Erythroblast (primary cell): ENCODE results near the gene CHAF1A.

Experiments
- DNase-seq, 2 experiments: peaks; one replicate each; lab custom pipeline; 2025; lab: John Stamatoyannopoulos, UW
- GATA1 ChIP-seq: IDR thresholded peaks from 2 replicates; pipeline ENCODE4 v1.6.1; 2011; ENCODE audit warnings: low read depth, mild to moderate bottlenecking, control low read depth, low read length, moderate library complexity
- POLR2A ChIP-seq: IDR thresholded peaks from 2 replicates; pipeline ENCODE4 v1.6.1; 2011; ENCODE audit warnings: mild to moderate bottlenecking, low read length

CHAF1A gene

DNA sequence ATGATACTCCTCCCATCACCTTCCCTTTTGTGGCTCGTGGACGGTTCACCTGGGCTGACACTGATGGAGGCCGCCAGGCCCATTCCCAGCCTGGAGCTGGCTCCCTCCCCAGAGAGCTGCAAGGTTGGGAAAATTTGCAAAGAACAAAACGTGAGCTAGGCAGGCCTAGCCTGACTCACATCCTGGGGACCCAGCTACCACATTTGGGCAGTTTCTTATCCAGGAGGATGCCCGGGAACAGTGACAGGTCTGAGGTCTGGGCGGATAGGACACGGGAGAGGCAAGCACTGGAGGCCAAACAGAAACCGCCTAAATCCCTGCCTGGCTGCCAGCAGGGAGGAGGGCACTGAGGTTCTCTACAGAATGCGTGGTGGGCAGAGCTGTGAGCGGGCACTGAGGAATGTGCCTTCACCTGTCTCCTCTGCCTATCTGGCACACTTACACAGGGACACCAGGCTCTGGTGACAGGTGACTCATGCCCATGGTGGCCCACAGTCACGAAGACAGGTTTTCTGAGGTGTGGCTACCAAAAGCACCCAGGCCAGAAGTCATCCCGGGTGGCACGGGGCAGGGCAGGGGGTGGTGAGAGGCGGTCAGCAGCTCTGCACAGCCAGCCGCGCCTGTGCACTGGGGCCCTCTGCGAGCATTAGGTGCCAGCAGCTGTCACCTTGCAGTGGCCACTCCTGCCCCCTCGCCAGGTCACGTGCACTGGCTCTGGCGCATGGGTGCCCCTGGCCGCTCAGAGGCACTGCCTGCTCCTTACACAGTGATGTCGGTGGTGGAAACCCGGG, 25.3 kb upstream of the CHAF1A start:
- TF ChIP-seq POLR2A = no peak
- no peak for TF ChIP-seq GATA1
- DNase-seq = no peak

DNA sequence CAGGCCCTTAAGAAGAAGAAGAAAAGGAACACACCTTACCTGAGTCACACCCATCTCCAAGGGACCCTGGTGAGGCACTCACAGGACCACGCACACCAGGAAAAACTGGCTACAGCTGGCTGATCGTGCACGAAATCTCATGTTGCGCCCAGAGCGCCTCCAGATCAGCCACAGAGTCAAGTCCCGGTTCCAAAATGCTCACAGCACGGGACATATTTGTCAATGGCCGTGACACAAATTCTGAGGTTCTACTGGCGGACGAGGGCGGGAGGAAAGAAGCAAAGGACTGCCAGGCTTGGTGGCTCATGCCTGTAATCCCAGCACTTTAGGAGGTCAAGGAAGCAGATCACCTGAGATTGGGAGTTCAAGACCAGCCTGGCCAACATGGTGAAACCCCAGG, 23.6 kb upstream of the CHAF1A start:
- DNase-seq = no peak
- no peak for TF ChIP-seq GATA1
- TF ChIP-seq POLR2A = no peak

- no peak for DNase-seq
Measured at GRCh38 chr19:4379383-4380253, 22.8 kb upstream of the CHAF1A start.

DNA sequence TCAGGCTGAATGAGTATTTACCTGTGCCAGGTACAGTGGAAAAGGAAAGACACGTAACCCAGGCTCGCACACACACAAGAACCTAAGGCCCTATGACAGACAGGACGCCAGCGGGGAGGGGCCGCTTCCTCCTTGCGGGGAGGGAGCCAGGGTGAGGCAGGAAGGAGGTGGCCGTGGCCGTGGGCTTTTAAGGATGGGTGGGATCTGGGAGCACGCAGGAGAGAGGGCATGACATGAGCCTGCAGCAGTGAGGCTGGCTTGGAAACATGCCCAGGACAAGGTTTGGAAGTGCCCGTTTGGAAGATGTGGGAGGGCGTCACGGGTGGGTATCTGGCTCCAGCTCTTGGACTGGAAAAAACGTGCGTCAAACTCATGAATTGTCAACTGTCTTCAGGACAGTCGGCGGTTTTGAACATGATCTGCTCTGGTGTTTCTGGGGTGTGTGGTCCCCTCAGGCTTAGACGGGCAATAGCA, 22.1 kb upstream of the CHAF1A start:
- TF ChIP-seq POLR2A (no peak), GATA1 (no peak)
- peak in 1 of 2 experiments; percentile 56 for DNase-seq

More at GRCh38 chr19:4379383-4380253, 22.8 kb upstream of the CHAF1A start:
- TF ChIP-seq GATA1 (no peak), POLR2A (no peak)

DNA sequence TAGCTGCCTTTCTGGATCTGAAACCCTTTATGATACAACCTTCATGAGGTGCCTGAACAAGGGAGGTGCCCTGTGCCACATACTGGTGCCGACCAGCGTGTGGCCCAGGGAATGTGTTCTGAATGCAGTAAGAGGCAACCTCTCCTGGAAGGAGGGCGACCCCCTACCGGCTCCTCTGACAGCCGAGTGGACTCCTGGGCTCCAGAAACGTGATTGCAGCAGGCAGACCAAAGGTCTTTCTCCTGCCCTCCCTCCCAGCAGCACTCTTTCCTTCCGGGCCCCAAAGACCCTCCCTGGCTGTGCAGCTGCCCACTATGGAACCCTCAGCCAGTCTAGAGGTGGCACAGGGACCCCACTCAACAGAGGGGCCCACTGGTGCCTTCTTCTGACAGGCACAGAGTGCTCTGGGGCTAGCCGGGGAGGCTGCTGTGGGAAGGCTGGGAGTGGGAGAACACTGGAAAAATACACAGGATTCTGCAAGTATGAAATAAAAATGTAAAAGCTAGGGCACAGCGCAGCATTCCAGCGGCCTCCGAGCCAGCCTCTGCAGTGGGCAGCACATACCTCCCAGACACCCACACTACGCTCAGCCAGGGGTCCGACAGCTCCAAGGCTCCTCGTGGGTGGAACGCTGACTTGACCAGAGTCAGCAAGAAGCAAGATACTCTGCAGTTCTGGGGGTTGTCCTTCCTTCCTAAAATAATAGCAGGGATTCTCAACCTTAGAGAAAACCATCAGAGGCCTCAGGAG, 17.0 kb upstream of the CHAF1A start:
- TF ChIP-seq POLR2A (no peak), GATA1 (no peak)
- DNase-seq = no peak

- no peak for DNase-seq
- TF ChIP-seq POLR2A (no peak), GATA1 (no peak)
Measured at GRCh38 chr19:4386041-4386782, 16.2 kb upstream of the CHAF1A start.

GRCh38 chr19:4388337-4389063, 13.9 kb upstream of the CHAF1A start:
- no peak for DNase-seq
- no peak for TF ChIP-seq GATA1
- no peak for TF ChIP-seq POLR2A

- DNase-seq = no peak
- TF ChIP-seq GATA1 (no peak), POLR2A (no peak)
Measured at GRCh38 chr19:4389064-4389375, 13.4 kb upstream of the CHAF1A start.

DNA sequence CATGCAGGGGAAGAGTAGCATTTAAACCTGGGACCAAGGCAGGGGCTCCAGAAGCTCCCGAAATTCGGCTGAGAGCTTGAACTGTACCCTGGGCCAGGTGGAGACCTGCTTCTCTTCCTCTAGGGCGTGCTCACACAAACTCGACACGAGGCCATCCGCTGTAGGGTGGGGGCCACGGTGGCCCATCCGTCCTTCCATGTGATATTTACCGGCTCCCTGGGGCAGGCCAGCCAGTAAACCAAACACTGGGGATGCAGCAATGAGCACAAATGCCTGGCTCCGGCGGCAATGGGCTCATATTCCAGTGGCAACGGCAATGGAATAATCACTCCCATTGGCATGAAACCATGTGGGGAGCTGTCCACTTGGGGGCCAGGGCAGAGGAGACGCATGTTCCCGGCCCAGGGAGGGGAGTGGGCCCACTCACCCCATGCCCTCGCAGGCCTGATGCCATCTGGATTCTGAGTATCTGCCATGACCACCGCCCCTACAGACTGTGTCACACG, 12.9 kb upstream of the CHAF1A start:
- TF ChIP-seq POLR2A (no peak), GATA1 (no peak)
- DNase-seq = no peak

DNA sequence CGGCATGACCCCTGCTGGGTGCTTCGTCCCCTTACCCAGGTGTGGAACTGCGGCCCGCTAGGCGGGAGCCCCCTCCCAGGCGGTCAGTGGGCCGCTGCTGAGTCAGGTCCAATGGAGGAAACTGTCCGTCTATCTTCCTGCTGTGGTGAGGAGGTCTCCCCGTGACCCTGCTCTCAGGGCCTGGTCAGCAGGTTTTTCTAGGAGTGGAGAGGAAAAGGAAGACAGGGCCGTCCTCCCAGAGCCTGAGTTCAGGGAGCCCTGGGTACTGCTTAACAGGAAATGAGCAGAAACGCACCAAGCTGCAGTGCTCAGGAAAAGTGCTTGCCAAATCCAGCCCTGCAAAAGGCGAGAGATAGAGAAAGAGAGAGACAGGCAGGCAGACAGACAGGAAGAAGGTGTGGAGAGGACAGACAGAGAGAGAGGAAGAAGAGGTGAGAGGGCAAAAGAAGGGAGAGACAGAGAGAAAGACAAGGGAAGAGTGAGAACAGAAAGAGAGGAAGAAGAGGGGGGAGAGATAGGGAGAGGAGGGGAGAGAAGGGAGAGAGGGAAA, 12.3 kb upstream of the CHAF1A start:
- DNase-seq = no peak
- TF ChIP-seq POLR2A = no peak
- no peak for TF ChIP-seq GATA1

DNA sequence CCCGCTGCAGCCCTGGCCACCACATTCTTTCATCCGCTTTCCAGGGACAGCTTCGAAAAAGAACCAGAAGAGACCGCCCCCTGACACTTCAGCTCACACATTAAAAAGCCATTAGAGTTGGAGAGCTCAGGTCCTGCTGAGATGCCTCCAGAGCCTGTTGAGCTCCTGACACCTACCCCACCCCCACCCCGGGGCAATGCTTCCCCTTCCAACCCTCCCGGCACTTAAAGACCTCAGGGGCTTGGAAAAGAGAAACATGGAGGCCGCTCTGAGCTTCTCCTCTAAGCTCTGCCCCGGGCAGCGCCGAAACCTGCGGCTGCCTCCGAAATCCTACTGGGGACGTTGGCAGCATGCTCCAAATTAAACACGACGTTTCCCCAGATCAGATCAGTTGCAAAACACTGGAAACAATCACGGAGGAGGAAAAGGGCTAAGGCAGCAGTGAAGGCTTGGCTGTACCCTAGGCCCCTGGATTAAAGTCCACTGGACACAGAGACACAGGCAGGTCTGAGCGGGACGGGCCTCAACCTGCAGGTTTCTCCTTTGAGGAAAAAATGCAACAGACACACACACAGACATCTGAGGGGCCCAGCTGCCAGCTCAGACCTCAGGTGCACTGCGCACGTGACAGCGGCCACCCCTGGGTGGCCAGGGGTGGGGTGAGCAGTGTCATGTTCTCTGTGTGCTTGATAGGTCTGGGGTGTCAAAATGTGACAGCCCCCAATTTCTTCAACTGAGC, 11.7 kb upstream of the CHAF1A start:
- TF ChIP-seq POLR2A = no peak
- no peak for TF ChIP-seq GATA1
- no peak for DNase-seq

GRCh38 chr19:4391306-4391693, 11.1 kb upstream of the CHAF1A start:
- TF ChIP-seq GATA1 = no peak
- TF ChIP-seq POLR2A = no peak
- DNase-seq = no peak
